IMR-90 (cell line): Measurements from ENCODE around the gene NOD2. TPM values are rescaled to one million over a fixed set of nuclear protein-coding genes. Genes with fewer than 3 reads are reported as not detected.

ENCODE experiments used
- ATAC-seq: fragments of 200-7000 bp; cut with Tn5 transposase; 2 replicates; pipeline ENCODE4 v1.9.1; 2020; ENCODE audit warnings: low read depth, mild to moderate bottlenecking, moderate library complexity
- BruUV-seq: library from RNA; stranded (reverse); fragments of 400-500 nt; replicated peaks from 2 replicates; lab custom pipeline; 2021; lab: Mats Ljungman, UMichigan
- CTCF ChIA-PET: fragments of 300-600 bp; formaldehyde crosslinking; extraction: SDS; loops from one replicate; lab custom pipeline; 2021; ENCODE audit warnings: antibody characterized with exemption; lab: Yijun Ruan, JAX
- POLR2A ChIA-PET: fragments of 300-600 bp; sonication (Branson Sonifier 250); formaldehyde crosslinking; loops from one replicate; lab custom pipeline; 2022; ENCODE audit warnings: antibody characterized with exemption; ENCODE audit not compliant: unreplicated experiment; lab: Charles Lee
- DNase-seq: peaks from one replicate; pipeline ENCODE4 v3.0.0; 2013
- H2AFZ ChIP-seq: replicated peaks from 2 replicates; pipeline ENCODE3; 2013; ENCODE audit warnings: low read length, mild to moderate bottlenecking; ENCODE audit not compliant: poor library complexity
- H2AK5ac ChIP-seq: 2 replicates; pipeline ENCODE4 v1.6.1; 2013; ENCODE audit warnings: low read depth, low read length, inconsistent platforms
- H2AK9ac ChIP-seq: replicated peaks from 2 replicates; pipeline ENCODE3; 2013; ENCODE audit warnings: mild to moderate bottlenecking, low read depth, low read length, moderate library complexity; ENCODE audit not compliant: poor library complexity
- H2BK120ac ChIP-seq: 2 replicates; pipeline ENCODE4 v1.6.1; 2013; ENCODE audit warnings: low read depth, low read length, inconsistent platforms
- H2BK15ac ChIP-seq: 3 replicates; pipeline ENCODE4 v1.6.1; 2013; ENCODE audit warnings: low read depth, low read length, inconsistent platforms
- H2BK20ac ChIP-seq: 2 replicates; pipeline ENCODE4 v1.6.1; 2013; ENCODE audit warnings: low read depth, mild to moderate bottlenecking, inconsistent platforms, low read length, moderate library complexity
- H2BK5ac ChIP-seq: 2 replicates; pipeline ENCODE4 v1.6.1; 2013; ENCODE audit warnings: mild to moderate bottlenecking, low read depth, low read length, inconsistent platforms; ENCODE audit not compliant: poor library complexity, severe bottlenecking
- H3K14ac ChIP-seq: replicated peaks from 2 replicates; pipeline ENCODE4 v1.6.1; 2013; ENCODE audit warnings: low read depth, low read length, inconsistent platforms
- H3K18ac ChIP-seq: 2 replicates; pipeline ENCODE4 v1.6.1; 2013; ENCODE audit warnings: low read depth, low read length, control low read depth
- H3K23ac ChIP-seq: 2 replicates; pipeline ENCODE4 v1.6.1; 2013; ENCODE audit warnings: low read depth, low read length, inconsistent platforms
- H3K27ac ChIP-seq: 2 replicates; pipeline ENCODE4 v1.5.1; 2013; ENCODE audit warnings: mild to moderate bottlenecking, control low read depth, low read length; ENCODE audit not compliant: insufficient read depth
- H3K27me3 ChIP-seq: 2 replicates; pipeline ENCODE4 v1.6.1; 2013; ENCODE audit warnings: low read length; ENCODE audit not compliant: control insufficient read depth, insufficient read depth
- H3K36me3 ChIP-seq: 2 replicates; pipeline ENCODE4 v1.6.1; 2013; ENCODE audit warnings: low read length, mixed read lengths; ENCODE audit not compliant: control insufficient read depth, insufficient read depth
- H3K4ac ChIP-seq: 2 replicates; pipeline ENCODE4 v1.6.1; 2013; ENCODE audit warnings: low read depth, low read length, inconsistent platforms
- H3K4me1 ChIP-seq: 2 replicates; pipeline ENCODE4 v1.6.1; 2013; ENCODE audit warnings: low read length, mixed read lengths; ENCODE audit not compliant: control insufficient read depth, insufficient read depth
- H3K4me2 ChIP-seq: 2 replicates; pipeline ENCODE4 v1.6.1; 2013; ENCODE audit warnings: low read depth, mild to moderate bottlenecking, control low read depth, low read length, moderate library complexity
- H3K4me3 ChIP-seq: 2 replicates; pipeline ENCODE4 v1.5.1; 2013; ENCODE audit warnings: low read depth, mild to moderate bottlenecking, control low read depth, low read length, moderate library complexity; ENCODE audit not compliant: insufficient read depth
- H3K56ac ChIP-seq: 2 replicates; pipeline ENCODE4 v1.6.1; 2013; ENCODE audit warnings: low read length, inconsistent platforms; ENCODE audit not compliant: insufficient read depth; ENCODE audit errors: extremely low read depth
- H3K79me1 ChIP-seq, 2 experiments: 2 replicates each; pipeline ENCODE4 v1.6.1; 2013; ENCODE audit warnings: low read length in 2 of 2, inconsistent platforms in 1 of 2, low read depth in 1 of 2
- H3K9ac ChIP-seq: 2 replicates; pipeline ENCODE4 v1.6.1; 2013; ENCODE audit warnings: low read depth, low read length, control low read depth
- H3K9me1 ChIP-seq: 2 replicates; pipeline ENCODE4 v1.6.1; 2013; ENCODE audit warnings: low read length, inconsistent platforms; ENCODE audit not compliant: insufficient read depth
- H3K9me3 ChIP-seq: 2 replicates; pipeline ENCODE4 v1.6.1; 2013; ENCODE audit warnings: low read length; ENCODE audit not compliant: control insufficient read depth, insufficient read depth
- H4K20me1 ChIP-seq: 2 replicates; pipeline ENCODE4 v1.6.1; 2013; ENCODE audit warnings: low read length, inconsistent platforms; ENCODE audit not compliant: insufficient read depth
- H4K5ac ChIP-seq: 2 replicates; pipeline ENCODE4 v1.6.1; 2013; ENCODE audit warnings: mild to moderate bottlenecking, low read depth, low read length, control low read depth
- H4K8ac ChIP-seq, 2 experiments: 2 replicates each; pipeline ENCODE4 v1.6.1; 2013; ENCODE audit warnings: low read depth in 2 of 2, low read length in 2 of 2, control low read depth in 1 of 2, inconsistent platforms in 1 of 2
- H4K91ac ChIP-seq: 2 replicates; pipeline ENCODE4 v1.6.1; 2013; ENCODE audit warnings: low read depth, low read length, inconsistent platforms; ENCODE audit not compliant: insufficient read depth
- BHLHE40 ChIP-seq: fragments of 150-350 bp; IDR thresholded peaks from 2 replicates; pipeline ENCODE4 v1.6.1; 2016; ENCODE audit warnings: mild to moderate bottlenecking, low read depth, low read length
- CEBPB ChIP-seq: IDR thresholded peaks from 2 replicates; pipeline ENCODE4 v1.6.1; 2012; ENCODE audit warnings: low read depth, low read length, improper control_type of control experiment
- CHD1 ChIP-seq: IDR thresholded peaks from 2 replicates; pipeline ENCODE4 v1.6.1; 2012; ENCODE audit warnings: low read depth, low read length, improper control_type of control experiment
- ELK1 ChIP-seq: fragments of 150-350 bp; IDR thresholded peaks from 2 replicates; pipeline ENCODE4 v1.6.1; 2016; ENCODE audit warnings: low read depth, mild to moderate bottlenecking, low read length, moderate library complexity, borderline replicate concordance
- FOS ChIP-seq: fragments of 150-350 bp; IDR thresholded peaks from 2 replicates; pipeline ENCODE4 v1.6.1; 2016; ENCODE audit warnings: low read depth, low read length
- MAFK ChIP-seq: IDR thresholded peaks from 2 replicates; pipeline ENCODE4 v1.6.1; 2012; ENCODE audit warnings: low read depth, low read length, improper control_type of control experiment
- MXI1 ChIP-seq: IDR thresholded peaks from 2 replicates; pipeline ENCODE4 v1.6.1; 2012; ENCODE audit warnings: low read depth, mild to moderate bottlenecking, low read length, moderate library complexity, borderline replicate concordance
- POLR2A ChIP-seq: IDR thresholded peaks from 2 replicates; pipeline ENCODE4 v1.6.1; 2012; ENCODE audit warnings: mild to moderate bottlenecking, low read depth, low read length
- RAD21 ChIP-seq: IDR thresholded peaks from 2 replicates; pipeline ENCODE4 v1.6.1; 2012; ENCODE audit warnings: low read length, improper control_type of control experiment
- RCOR1 ChIP-seq: IDR thresholded peaks from 2 replicates; pipeline ENCODE4 v1.6.1; 2012; ENCODE audit warnings: mild to moderate bottlenecking, low read length, improper control_type of control experiment; ENCODE audit not compliant: insufficient replicate concordance
- USF2 ChIP-seq: fragments of 150-350 bp; IDR thresholded peaks from 2 replicates; pipeline ENCODE4 v1.6.1; 2017; ENCODE audit warnings: mild to moderate bottlenecking, antibody characterized with exemption, low read length, low read depth
- WGBS, 2 experiments: methylation state at CpG; one replicate each; pipeline versions ENCODE4 v1.1.5 to v1.1.7; 2013; ENCODE audit warnings: missing lambda C conversion rate in 2 of 2; ENCODE audit not compliant: insufficient read length in 1 of 2; ENCODE audit errors: extremely low coverage in 2 of 2; 5-methylcytosine and 5-hydroxymethylcytosine counted together
- dilution Hi-C: fragments of 300-500 bp; cut with HindIII; formaldehyde crosslinking; loops from one replicate; pipeline ENCODE4 v1.14.3; 2018; ENCODE audit warnings: low sequenced_read_pairs; ENCODE audit not compliant: unreplicated experiment
- in situ Hi-C: fragments of 300-500 bp; cut with MboI; formaldehyde crosslinking; loops from 3 replicates; pipeline ENCODE4 v1.14.3; 2019; ENCODE audit warnings: low sequenced_read_pairs, inconsistent platforms, mixed read lengths
- intact Hi-C: fragments of 100-400 bp; cut with micrococcal nuclease; formaldehyde crosslinking; loops from 2 replicates; pipeline ENCODE4 v1.10.0; 2022
- polyA plus RNA-seq, 3 experiments: library from polyadenylated mRNA; depleted of rRNA; stranded (reverse); fragments of >200 nt; gene quantifications; 2 replicates each; pipeline ENCODE4 v1.2.3, GENCODE V29; 2012; ENCODE audit warnings: low replicate concordance in 1 of 3
- total RNA-seq: library from RNA; depleted of rRNA; stranded (reverse); fragments of >200 nt; gene quantifications from 2 replicates; pipeline ENCODE4 v1.2.3, GENCODE V29; 2012
- TF ChIP-seq, protein P1 (sequence below): conservative IDR thresholded peaks from 2 replicates; pipeline ENCODE4 v1.5.1; 2012; ENCODE audit warnings: mild to moderate bottlenecking, low read depth, low read length, improper control_type of control experiment

NOD2 gene
- total and polyA plus RNA-seq, 2 of the 4 experiments (the other 2 are of a cell fraction): not detected

DNA sequence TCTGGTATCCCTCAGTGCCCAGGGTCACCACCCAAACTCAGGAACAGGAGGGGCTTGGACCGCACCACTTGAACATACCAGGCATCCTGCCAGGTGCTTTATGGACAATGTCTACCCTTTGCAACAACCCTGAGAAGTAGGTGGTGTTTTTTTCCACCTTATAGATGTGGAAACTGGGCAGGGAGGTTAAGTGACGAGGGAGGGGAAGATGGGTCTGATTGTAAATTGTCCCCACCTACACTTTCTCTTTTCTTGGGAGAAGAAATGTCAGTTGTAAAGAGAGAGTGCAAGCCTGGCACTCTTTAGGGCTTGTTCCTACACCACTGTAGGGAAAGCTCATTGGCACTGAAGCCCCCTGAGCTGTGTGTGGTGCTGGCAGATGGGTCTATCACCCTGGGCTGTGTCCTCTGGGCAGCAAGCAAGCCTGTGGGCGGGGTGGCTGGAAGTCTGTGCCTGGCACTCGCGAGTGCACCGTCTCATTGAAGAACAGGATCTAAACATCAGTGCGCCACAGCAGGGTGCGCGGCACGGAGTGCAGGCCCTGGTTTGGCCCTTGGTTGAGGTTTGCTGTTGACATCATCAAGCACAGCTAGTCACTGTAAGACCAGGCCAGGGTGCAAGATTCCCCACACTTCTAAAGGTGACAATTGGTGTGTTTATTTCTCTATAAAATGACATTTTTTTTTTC is 15.1 kb downstream of the NOD2 start:
- no peak overlapping the region for H2AK5ac ChIP-seq
- no peak overlapping the region for H2BK120ac ChIP-seq
- peaks cover 6% of the 10 kb centered on the region; the same call in 1 of the 2 replicates for H3K9me3 ChIP-seq
- H3K4me2 ChIP-seq: no peak overlapping the region
- no peaks in the 10 kb centered on the region for H3K9me1 ChIP-seq
- no peak overlapping the region for H3K23ac ChIP-seq
- H4K8ac ChIP-seq: no peak overlapping the region
- in situ Hi-C loops (no loop called here), dilution Hi-C loops (no loop called here), intact Hi-C loops (no loop called here)
- H2AFZ ChIP-seq: no peak overlapping the region
- H3K79me1 ChIP-seq: no peaks in the 10 kb centered on the region
- ChIA-PET POLR2A (no interaction called here), CTCF (no interaction called here)
- no peak overlapping the region for H2BK5ac ChIP-seq
- BruUV-seq: no TSS peak
- no peak overlapping the region for H3K9ac ChIP-seq
- H3K18ac ChIP-seq: no peak overlapping the region
- H2BK15ac ChIP-seq: no peak overlapping the region
- no peak overlapping the region for H3K56ac ChIP-seq
- ATAC-seq (no peak), DNase-seq (no peak)
- H4K91ac ChIP-seq: no peak overlapping the region
- H2AK9ac ChIP-seq: no peak overlapping the region
- no peaks in the 10 kb centered on the region; the same call in none of the 2 replicates for H3K27me3 ChIP-seq
- H3K4me3 ChIP-seq: no peak overlapping the region
- 85% methylated on average over 5 of the region's 10 CpGs; no CpG with 5 or more reads in 1 of the 2 experiments for WGBS, 2 experiments
- H4K5ac ChIP-seq: no peak overlapping the region
- H3K36me3 ChIP-seq: no peaks in the 10 kb centered on the region
- H3K4me1 ChIP-seq: no peaks in the 10 kb centered on the region
- H2BK20ac ChIP-seq: no peak overlapping the region
- no peak overlapping the region for H3K14ac ChIP-seq
- TF ChIP-seq MAFK (no peak), MXI1 (no peak), ELK1 (no peak), FOS (no peak), CHD1 (no peak), RCOR1 (no peak), CEBPB (no peak), RAD21 (no peak), USF2 (no peak), POLR2A (no peak), BHLHE40 (no peak)
- TF ChIP-seq, protein P1, sequence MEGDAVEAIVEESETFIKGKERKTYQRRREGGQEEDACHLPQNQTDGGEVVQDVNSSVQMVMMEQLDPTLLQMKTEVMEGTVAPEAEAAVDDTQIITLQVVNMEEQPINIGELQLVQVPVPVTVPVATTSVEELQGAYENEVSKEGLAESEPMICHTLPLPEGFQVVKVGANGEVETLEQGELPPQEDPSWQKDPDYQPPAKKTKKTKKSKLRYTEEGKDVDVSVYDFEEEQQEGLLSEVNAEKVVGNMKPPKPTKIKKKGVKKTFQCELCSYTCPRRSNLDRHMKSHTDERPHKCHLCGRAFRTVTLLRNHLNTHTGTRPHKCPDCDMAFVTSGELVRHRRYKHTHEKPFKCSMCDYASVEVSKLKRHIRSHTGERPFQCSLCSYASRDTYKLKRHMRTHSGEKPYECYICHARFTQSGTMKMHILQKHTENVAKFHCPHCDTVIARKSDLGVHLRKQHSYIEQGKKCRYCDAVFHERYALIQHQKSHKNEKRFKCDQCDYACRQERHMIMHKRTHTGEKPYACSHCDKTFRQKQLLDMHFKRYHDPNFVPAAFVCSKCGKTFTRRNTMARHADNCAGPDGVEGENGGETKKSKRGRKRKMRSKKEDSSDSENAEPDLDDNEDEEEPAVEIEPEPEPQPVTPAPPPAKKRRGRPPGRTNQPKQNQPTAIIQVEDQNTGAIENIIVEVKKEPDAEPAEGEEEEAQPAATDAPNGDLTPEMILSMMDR: no peak
- H3K27ac ChIP-seq: no peak overlapping the region
- H4K20me1 ChIP-seq: no peaks in the 10 kb centered on the region
- no peak overlapping the region for H3K4ac ChIP-seq
